Measurements from ENCODE around the gene GRIK3.
A peak's percentile ranks its signal among the peaks of the same experiment; 100 is the strongest.

Gene GRIK3

GRCh38 chr1:36776948-36777831 lies 257.1 kb downstream of the GRIK3 start:
- H3K4me1 ChIP-seq (ENCODE audit: control insufficient read depth, low read depth, low read length): no peaks in the 10 kb centered on the region
- no peak overlapping the region for H3K4ac ChIP-seq (ENCODE audit: low read depth, low read length)
- no peak overlapping the region for H4K5ac ChIP-seq (ENCODE audit: low read length)
- H3K18ac ChIP-seq (ENCODE audit: low read length): no peak overlapping the region
- H3K27me3 ChIP-seq (ENCODE audit: insufficient read depth, low read length, poor library complexity): no peaks in the 10 kb centered on the region
- no peak for DNase-seq
- no peak overlapping the region for H3K23ac ChIP-seq (ENCODE audit: low read length)
- H3K56ac ChIP-seq (ENCODE audit: low read length): no peak overlapping the region
- H2BK15ac ChIP-seq (replicated peaks; ENCODE audit: low read depth): no peak overlapping the region
- no peak overlapping the region for H4K8ac ChIP-seq (ENCODE audit: low read depth, low read length)
- no peak overlapping the region for H3K4me3 ChIP-seq (ENCODE audit: low read length)
- H3K79me1 ChIP-seq (ENCODE audit: low read length): no peaks in the 10 kb centered on the region
- H3K27ac ChIP-seq (ENCODE audit: low read depth, low read length): no peak overlapping the region
- no peaks in the 10 kb centered on the region for H3K36me3 ChIP-seq (ENCODE audit: control insufficient read depth, insufficient read depth, low read length)
- no peak overlapping the region for H2BK5ac ChIP-seq (ENCODE audit: low read length)
- H2BK120ac ChIP-seq (ENCODE audit: low read depth, low read length): no peak overlapping the region
- no peak overlapping the region for H2AK5ac ChIP-seq (ENCODE audit: low read length)
- no peaks in the 10 kb centered on the region for H3K79me2 ChIP-seq (ENCODE audit: control insufficient read depth, insufficient read depth, low read length)
- H3K9ac ChIP-seq (ENCODE audit: low read length): no peak overlapping the region
- no peak overlapping the region for H3K4me2 ChIP-seq (ENCODE audit: low read length)
- WGBS (ENCODE audit: extremely low coverage, insufficient coverage, low lambda C conversion rate): no CpG with 5 or more reads among the region's 10 CpGs

GRCh38 chr1:36776256-36776655 lies 258.1 kb downstream of the GRIK3 start:
- DNase-seq: no peak
- H3K4ac ChIP-seq (ENCODE audit: low read depth, low read length): no peak overlapping the region
- H3K27me3 ChIP-seq (ENCODE audit: insufficient read depth, low read length, poor library complexity): no peaks in the 10 kb centered on the region
- no peak overlapping the region for H4K5ac ChIP-seq (ENCODE audit: low read length)
- no peak overlapping the region for H3K23ac ChIP-seq (ENCODE audit: low read length)
- WGBS (ENCODE audit: extremely low coverage, insufficient coverage, low lambda C conversion rate): 100% methylated on average over 2 of the region's 3 CpGs
- no peak overlapping the region for H2BK15ac ChIP-seq (replicated peaks; ENCODE audit: low read depth)
- H3K79me2 ChIP-seq (ENCODE audit: control insufficient read depth, insufficient read depth, low read length): no peaks in the 10 kb centered on the region
- no peak overlapping the region for H4K8ac ChIP-seq (ENCODE audit: low read depth, low read length)
- no peak overlapping the region for H3K9ac ChIP-seq (ENCODE audit: low read length)
- no peak overlapping the region for H3K18ac ChIP-seq (ENCODE audit: low read length)
- H3K4me1 ChIP-seq (ENCODE audit: control insufficient read depth, low read depth, low read length): peaks cover 4% of the 10 kb centered on the region
- no peaks in the 10 kb centered on the region for H3K36me3 ChIP-seq (ENCODE audit: control insufficient read depth, insufficient read depth, low read length)
- no peaks in the 10 kb centered on the region for H3K79me1 ChIP-seq (ENCODE audit: low read length)
- no peak overlapping the region for H2AK5ac ChIP-seq (ENCODE audit: low read length)
- H2BK5ac ChIP-seq (ENCODE audit: low read length): no peak overlapping the region
- H3K4me3 ChIP-seq (ENCODE audit: low read length): no peak overlapping the region
- no peak overlapping the region for H3K56ac ChIP-seq (ENCODE audit: low read length)
- no peak overlapping the region for H3K27ac ChIP-seq (ENCODE audit: low read depth, low read length)
- no peak overlapping the region for H3K4me2 ChIP-seq (ENCODE audit: low read length)
- no peak overlapping the region for H2BK120ac ChIP-seq (ENCODE audit: low read depth, low read length)

DNA sequence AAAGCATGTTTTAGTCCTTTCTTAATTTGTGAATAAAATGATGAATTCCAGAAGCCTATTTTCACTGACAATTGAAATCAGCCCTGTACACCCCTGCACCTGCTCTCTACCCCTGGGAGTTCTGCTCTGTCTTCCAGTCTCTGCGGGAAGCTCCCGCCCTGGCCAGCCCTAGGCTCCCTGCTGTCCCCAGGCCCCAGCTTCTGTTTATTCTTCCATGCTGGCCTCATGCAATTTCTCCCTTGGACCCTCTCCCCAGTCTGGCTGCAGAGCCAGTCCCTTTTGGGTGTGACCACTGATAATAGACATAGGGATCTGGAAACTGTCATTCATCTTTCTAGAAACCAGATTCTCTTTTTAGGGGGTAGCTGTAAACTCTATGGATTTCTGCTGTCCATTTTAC lies 258.6 kb downstream of the GRIK3 start:
- H2BK15ac ChIP-seq (replicated peaks; ENCODE audit: low read depth): no peak overlapping the region
- H3K4me2 ChIP-seq (ENCODE audit: low read length): no peak overlapping the region
- H3K27me3 ChIP-seq (ENCODE audit: insufficient read depth, low read length, poor library complexity): no peaks in the 10 kb centered on the region
- no peak overlapping the region for H3K4me3 ChIP-seq (ENCODE audit: low read length)
- H2AK5ac ChIP-seq (ENCODE audit: low read length): no peak overlapping the region
- H4K5ac ChIP-seq (ENCODE audit: low read length): no peak overlapping the region
- H3K56ac ChIP-seq (ENCODE audit: low read length): no peak overlapping the region
- H3K4ac ChIP-seq (ENCODE audit: low read depth, low read length): no peak overlapping the region
- no peak for DNase-seq
- H3K18ac ChIP-seq (ENCODE audit: low read length): no peak overlapping the region
- no peak overlapping the region for H2BK120ac ChIP-seq (ENCODE audit: low read depth, low read length)
- H3K27ac ChIP-seq (ENCODE audit: low read depth, low read length): no peak overlapping the region
- no peak overlapping the region for H3K23ac ChIP-seq (ENCODE audit: low read length)
- H3K4me1 ChIP-seq (ENCODE audit: control insufficient read depth, low read depth, low read length): peaks cover 7% of the 10 kb centered on the region
- H3K9ac ChIP-seq (ENCODE audit: low read length): no peak overlapping the region
- WGBS (ENCODE audit: extremely low coverage, insufficient coverage, low lambda C conversion rate): no CpG with 5 or more reads among the region's 2 CpGs
- no peaks in the 10 kb centered on the region for H3K79me2 ChIP-seq (ENCODE audit: control insufficient read depth, insufficient read depth, low read length)
- H3K79me1 ChIP-seq (ENCODE audit: low read length): no peaks in the 10 kb centered on the region
- no peaks in the 10 kb centered on the region for H3K36me3 ChIP-seq (ENCODE audit: control insufficient read depth, insufficient read depth, low read length)
- H2BK5ac ChIP-seq (ENCODE audit: low read length): no peak overlapping the region
- no peak overlapping the region for H4K8ac ChIP-seq (ENCODE audit: low read depth, low read length)

GRCh38 chr1:36773827-36774541 lies 260.3 kb downstream of the GRIK3 start:
- Histone ChIP-seq H2AK5ac (ENCODE audit: low read length) (no peak overlapping the region), H3K27me3 (ENCODE audit: insufficient read depth, low read length, poor library complexity) (no peaks in the 10 kb centered on the region), H4K5ac (ENCODE audit: low read length) (no peak overlapping the region), H3K36me3 (ENCODE audit: control insufficient read depth, insufficient read depth, low read length) (no peaks in the 10 kb centered on the region), H3K4me2 (ENCODE audit: low read length) (no peak overlapping the region), H2BK5ac (ENCODE audit: low read length) (no peak overlapping the region), H3K56ac (ENCODE audit: low read length) (no peak overlapping the region), H3K18ac (ENCODE audit: low read length) (peak overlapping the region; percentile 18), H3K9ac (ENCODE audit: low read length) (no peak overlapping the region), H3K27ac (ENCODE audit: low read depth, low read length) (no peak overlapping the region), H3K4ac (ENCODE audit: low read depth, low read length) (no peak overlapping the region), H3K4me3 (ENCODE audit: low read length) (no peak overlapping the region), H3K79me2 (ENCODE audit: control insufficient read depth, insufficient read depth, low read length) (no peaks in the 10 kb centered on the region), H3K23ac (ENCODE audit: low read length) (no peak overlapping the region), H2BK120ac (ENCODE audit: low read depth, low read length) (no peak overlapping the region), H3K79me1 (ENCODE audit: low read length) (no peaks in the 10 kb centered on the region), H4K8ac (ENCODE audit: low read depth, low read length) (no peak overlapping the region), H2BK15ac (replicated peaks; ENCODE audit: low read depth) (no peak overlapping the region), H3K4me1 (ENCODE audit: control insufficient read depth, low read depth, low read length) (peaks cover 18% of the 10 kb centered on the region)
- no CpG with 5 or more reads among the region's 13 CpGs for WGBS (ENCODE audit: extremely low coverage, insufficient coverage, low lambda C conversion rate)
- DNase-seq: no peak

DNA sequence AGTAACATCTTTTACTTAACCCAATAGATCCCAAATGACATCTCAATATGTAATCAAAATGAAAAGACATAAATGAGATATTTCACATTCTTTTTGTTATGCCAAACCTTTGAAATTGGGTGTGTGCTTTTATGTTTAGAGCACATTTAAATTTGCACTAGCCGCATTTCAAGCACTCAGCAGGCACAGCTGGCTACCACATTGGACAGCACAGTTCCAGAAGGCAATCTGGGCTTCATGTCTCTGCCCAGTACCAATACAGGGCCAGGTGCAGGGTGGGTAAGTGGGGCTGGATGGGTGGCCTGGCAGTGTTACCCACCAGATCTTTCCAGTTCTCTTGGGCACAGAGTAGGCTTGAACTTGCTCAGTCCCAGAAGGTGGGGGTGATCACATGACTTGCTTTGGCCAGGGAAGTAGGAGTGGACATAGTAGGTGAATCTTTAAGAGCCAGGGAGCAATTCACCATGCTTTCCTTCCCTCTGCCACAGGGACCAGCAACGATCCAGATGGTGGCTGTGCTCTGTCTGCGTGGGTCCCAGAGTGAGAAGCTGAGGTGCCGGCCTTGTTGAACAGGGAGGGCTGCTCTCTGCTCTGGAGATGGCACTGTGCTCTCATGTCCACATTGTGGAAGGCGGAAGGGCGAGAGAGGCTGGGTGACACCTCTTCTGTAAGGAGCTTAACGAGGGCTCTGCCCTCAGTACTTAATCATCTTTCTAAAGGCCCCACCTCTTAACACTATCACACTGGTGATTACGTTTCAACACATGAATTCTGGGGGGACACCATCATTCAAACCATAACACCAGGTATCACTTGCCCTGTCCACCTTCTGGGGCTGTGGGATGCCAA lies 261.4 kb downstream of the GRIK3 start:
- Histone ChIP-seq H3K79me2 (ENCODE audit: control insufficient read depth, insufficient read depth, low read length) (no peaks in the 10 kb centered on the region), H2BK15ac (replicated peaks; ENCODE audit: low read depth) (no peak overlapping the region), H3K56ac (ENCODE audit: low read length) (peak overlapping the region; percentile 22), H2BK5ac (ENCODE audit: low read length) (no peak overlapping the region), H3K27ac (ENCODE audit: low read depth, low read length) (no peak overlapping the region), H4K8ac (ENCODE audit: low read depth, low read length) (no peak overlapping the region), H3K79me1 (ENCODE audit: low read length) (no peaks in the 10 kb centered on the region), H3K36me3 (ENCODE audit: control insufficient read depth, insufficient read depth, low read length) (no peaks in the 10 kb centered on the region), H3K4me3 (ENCODE audit: low read length) (no peak overlapping the region), H2BK120ac (ENCODE audit: low read depth, low read length) (no peak overlapping the region), H3K27me3 (ENCODE audit: insufficient read depth, low read length, poor library complexity) (no peaks in the 10 kb centered on the region), H3K9ac (ENCODE audit: low read length) (no peak overlapping the region), H3K4me2 (ENCODE audit: low read length) (no peak overlapping the region), H3K23ac (ENCODE audit: low read length) (no peak overlapping the region), H3K4me1 (ENCODE audit: control insufficient read depth, low read depth, low read length) (peaks cover 20% of the 10 kb centered on the region), H4K5ac (ENCODE audit: low read length) (no peak overlapping the region), H2AK5ac (ENCODE audit: low read length) (no peak overlapping the region), H3K18ac (ENCODE audit: low read length) (no peak overlapping the region), H3K4ac (ENCODE audit: low read depth, low read length) (no peak overlapping the region)
- no CpG with 5 or more reads among the region's 8 CpGs for WGBS (ENCODE audit: extremely low coverage, insufficient coverage, low lambda C conversion rate)
- no peak for DNase-seq

Measured in mesendoderm (in vitro differentiated cells).